Activated T-helper 17 cell treated with anti-CD3 and anti-CD28 coated beads, Interleukin-2, amount 50 U/mL, for 72 hours (primary cell): ENCODE measurements around the gene FOXD1. TPM values are rescaled to one million over a fixed set of nuclear protein-coding genes. Genes with fewer than 3 reads are reported as not detected.
A peak's percentile ranks its signal among the peaks of the same experiment; 100 is the strongest.
"Not testable (repeated sequence)": the region's sequence is repeated elsewhere in the genome, so short reads cannot be mapped to it uniquely, and the experiment has no call there.

Source experiments
- ATAC-seq: fragments of 150-1000 bp; cut with Tn5 transposase; replicated peaks from 2 replicates; pipeline ENCODE4 v1.10.0; 2021; ENCODE audit warnings: mild to moderate bottlenecking, moderate library complexity
- H3K27ac Mint-ChIP-seq: one replicate; pipeline ENCODE4 v1.8.0; 2022; ENCODE audit warnings: mixed read lengths
- H3K27me3 Mint-ChIP-seq: one replicate; pipeline ENCODE4 v1.8.0; 2022; ENCODE audit warnings: mixed read lengths
- H3K36me3 Mint-ChIP-seq: one replicate; pipeline ENCODE4 v1.8.0; 2022; ENCODE audit warnings: low read depth, mild to moderate bottlenecking, mixed read lengths
- H3K4me1 Mint-ChIP-seq: one replicate; pipeline ENCODE4 v1.8.0; 2022; ENCODE audit warnings: mixed read lengths
- H3K4me3 Mint-ChIP-seq: one replicate; pipeline ENCODE4 v1.8.0; 2022; ENCODE audit warnings: mild to moderate bottlenecking, mixed read lengths
- H3K9me3 Mint-ChIP-seq: one replicate; pipeline ENCODE4 v1.8.0; 2022; ENCODE audit warnings: mixed read lengths
- total RNA-seq, 2 donors: library from RNA; stranded (reverse); gene quantifications; one replicate each; pipeline ENCODE4 v1.2.3, GENCODE V29; 2022

FOXD1 gene
- under 1 TPM in 1 of 2 donors, not detected in 1; 0.45 TPM for total RNA-seq

DNA sequence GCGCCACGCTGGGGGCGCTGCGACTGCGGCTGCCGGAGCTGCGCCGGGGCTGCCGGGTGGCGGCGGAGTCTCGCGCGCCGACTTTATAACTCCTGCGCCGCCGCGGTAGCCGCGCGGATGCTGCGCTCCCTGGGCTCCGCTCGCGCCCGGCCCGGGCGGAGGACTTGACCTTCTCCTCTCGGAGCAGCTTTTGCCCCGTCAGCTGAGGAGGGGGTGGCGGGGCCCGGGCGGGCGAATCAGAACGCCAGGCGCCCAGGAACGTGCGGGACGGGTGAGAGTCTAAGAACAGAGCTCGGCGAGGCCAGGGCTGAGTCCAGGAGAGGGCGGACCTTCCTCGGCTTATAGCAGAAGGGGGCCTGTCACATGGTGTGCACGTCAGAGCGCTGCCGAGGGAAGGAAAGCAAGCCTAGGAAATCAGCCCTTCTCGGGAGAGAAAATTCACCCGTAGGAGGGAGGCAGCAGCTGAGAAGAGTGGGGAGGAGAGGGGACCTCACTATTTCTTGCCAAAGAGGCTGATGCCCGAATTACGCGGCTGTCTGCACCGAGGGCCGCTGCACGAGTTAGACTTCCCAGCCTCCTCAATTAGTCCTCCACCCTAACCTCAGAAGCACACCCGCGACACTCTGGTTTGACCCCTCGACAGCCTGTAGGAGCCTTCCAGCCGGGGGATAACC is at the start of gene FOXD1:
FOXD1 (minus strand) TSS at position 315 of the 674 bp plus-strand sequence. CDS start 415 bp downstream, outside the sequence.
- ATAC-seq, result peak; percentile 83
- H3K27me3 Mint-ChIP-seq, result peaks cover 59% of the 10 kb centered on the region
- no peaks in the 10 kb centered on the region for H3K9me3 Mint-ChIP-seq
- H3K4me1 Mint-ChIP-seq, result no peaks in the 10 kb centered on the region
- H3K4me3 Mint-ChIP-seq, result peak within 1 kb of the TSS; percentile 66
- H3K36me3 Mint-ChIP-seq, result peaks cover 10% of the 10 kb centered on the region
- H3K27ac Mint-ChIP-seq, result peak within 1 kb of the TSS; percentile 46

DNA sequence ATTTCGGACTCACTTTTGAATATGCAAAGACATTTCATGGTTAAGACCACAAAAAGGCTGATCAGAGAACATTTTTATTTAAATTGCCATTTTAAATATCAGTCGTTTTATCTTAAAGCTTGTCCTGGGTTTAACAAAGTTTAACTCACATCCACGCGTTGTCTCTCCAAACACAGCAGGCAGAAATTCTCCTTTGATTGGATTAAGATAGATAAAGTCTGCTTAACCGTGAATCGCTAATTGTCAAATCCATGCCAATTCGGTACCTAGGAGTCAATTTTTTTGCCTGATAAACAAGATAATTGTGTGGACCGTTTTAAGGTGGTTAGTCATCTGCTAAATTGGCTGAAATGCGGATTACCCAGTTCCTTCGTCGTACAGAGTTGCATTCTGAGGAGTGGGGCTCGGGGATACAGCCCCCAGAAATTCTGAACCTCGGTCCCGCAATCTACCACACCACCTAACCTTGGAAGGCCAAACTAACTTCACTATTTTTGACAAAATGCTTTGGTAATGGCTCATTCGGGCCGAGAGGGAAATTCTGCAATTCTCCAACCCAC is 49.0 kb upstream of the FOXD1 start:
- Mint-ChIP-seq H3K27ac (peak overlapping the region; percentile 99), H3K4me3 (peak overlapping the region; percentile 98), H3K27me3 (peaks cover 15% of the 10 kb centered on the region), H3K4me1 (peaks cover 19% of the 10 kb centered on the region), H3K9me3 (no peaks in the 10 kb centered on the region), H3K36me3 (peaks cover 47% of the 10 kb centered on the region)
- no peak for ATAC-seq

DNA sequence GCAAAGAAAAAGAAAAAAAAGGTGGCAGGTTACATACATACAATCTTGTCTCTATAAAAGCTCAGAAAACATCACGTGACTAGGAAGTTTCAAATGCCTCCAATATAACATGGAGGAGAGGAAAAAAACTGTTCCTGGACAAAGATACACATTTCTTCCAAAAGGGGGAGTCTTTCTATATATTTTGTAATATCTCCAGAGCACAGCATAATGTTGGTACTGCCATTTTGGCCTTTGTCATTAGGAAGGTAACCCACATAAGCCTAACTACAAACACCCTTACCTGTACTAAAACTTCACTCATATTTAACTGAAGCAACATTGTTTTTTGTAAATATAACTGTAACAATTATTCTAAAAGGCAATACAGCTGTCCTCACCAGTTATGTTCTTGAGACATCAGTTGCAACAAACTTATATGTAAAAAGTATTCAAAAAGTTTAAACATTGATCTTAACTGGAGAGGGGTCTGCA is 48.4 kb upstream of the FOXD1 start:
- Mint-ChIP-seq H3K4me1 (peaks cover 19% of the 10 kb centered on the region), H3K36me3 (peaks cover 41% of the 10 kb centered on the region), H3K27ac (no peak overlapping the region), H3K9me3 (no peaks in the 10 kb centered on the region), H3K27me3 (peaks cover 18% of the 10 kb centered on the region), H3K4me3 (peak overlapping the region; percentile 98)
- ATAC-seq, result no peak

DNA sequence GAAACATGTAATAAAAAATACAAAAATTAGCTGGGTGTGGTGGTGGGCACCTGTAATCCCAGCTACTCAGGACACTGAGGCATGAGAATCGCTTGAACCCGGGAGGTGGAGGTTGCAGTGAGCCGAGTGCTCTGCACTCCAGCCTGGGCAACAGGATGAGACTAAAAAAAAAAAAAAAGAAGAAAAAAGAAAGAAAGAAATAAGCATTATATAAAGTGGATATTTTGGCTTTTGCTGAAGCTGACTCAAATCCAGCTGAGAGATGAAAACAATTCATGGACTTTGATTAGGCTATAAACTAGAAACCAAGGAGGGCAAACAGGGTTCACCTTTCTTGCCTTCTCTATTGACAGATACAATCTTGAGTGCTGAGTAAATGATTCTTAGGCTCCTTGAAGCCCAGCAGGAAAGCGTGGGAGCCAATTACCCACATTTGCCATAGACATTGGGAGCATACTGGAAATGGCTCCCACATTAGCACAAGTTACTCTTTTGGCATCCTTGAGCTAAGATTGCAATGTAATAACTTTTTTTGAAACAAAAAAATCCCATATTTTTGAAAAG is 47.3 kb upstream of the FOXD1 start:
- ATAC-seq, result no peak
- no peak overlapping the region for H3K27ac Mint-ChIP-seq
- peaks cover 29% of the 10 kb centered on the region for H3K36me3 Mint-ChIP-seq
- no peaks in the 10 kb centered on the region for H3K9me3 Mint-ChIP-seq
- peaks cover 23% of the 10 kb centered on the region for H3K27me3 Mint-ChIP-seq
- H3K4me1 Mint-ChIP-seq, result peaks cover 11% of the 10 kb centered on the region
- H3K4me3 Mint-ChIP-seq, result no peak overlapping the region

DNA sequence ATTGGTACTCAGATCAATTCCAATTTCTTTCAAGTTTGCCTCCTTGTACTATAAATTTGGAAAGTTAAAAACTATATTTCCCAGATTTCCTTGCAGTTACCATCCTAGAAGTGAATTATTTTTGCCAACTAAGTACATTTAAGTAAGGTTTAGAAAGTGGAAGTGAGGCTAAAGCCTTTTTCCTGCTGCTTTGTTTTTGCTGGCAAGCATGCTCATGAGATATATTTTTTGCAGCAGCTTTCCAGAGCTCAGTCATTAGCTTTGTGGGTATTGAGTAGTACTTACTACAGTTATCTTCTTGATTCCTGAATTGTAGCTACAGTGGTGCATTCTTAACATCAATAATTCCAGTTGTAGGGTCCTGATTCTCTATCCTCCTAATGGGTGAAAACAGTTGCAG is 46.1 kb upstream of the FOXD1 start:
- ATAC-seq, result no peak
- Mint-ChIP-seq H3K4me3 (no peak overlapping the region), H3K36me3 (peaks cover 18% of the 10 kb centered on the region), H3K9me3 (no peaks in the 10 kb centered on the region), H3K4me1 (peaks cover 3% of the 10 kb centered on the region), H3K27ac (no peak overlapping the region), H3K27me3 (peaks cover 23% of the 10 kb centered on the region)

DNA sequence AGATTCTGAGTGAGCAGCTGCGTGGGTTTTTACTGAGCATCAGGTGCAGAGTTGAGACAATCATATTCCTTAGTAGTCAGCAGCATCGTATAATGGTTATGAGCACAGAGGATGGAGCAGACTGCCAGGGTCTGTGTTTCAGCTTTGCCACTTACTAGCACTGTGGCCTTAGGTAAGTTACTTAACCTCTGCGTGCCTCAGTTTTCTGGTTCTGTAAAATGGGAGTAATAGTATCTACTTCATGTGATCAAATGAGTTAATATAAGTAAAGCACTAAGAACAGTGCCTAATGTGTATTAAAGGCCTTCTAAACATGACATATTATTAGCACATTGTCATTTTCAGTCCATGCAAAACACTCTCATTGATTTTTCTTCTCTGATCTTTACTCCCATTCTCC is 44.8 kb upstream of the FOXD1 start:
- Mint-ChIP-seq H3K27me3 (peaks cover 23% of the 10 kb centered on the region), H3K4me1 (no peaks in the 10 kb centered on the region), H3K36me3 (peaks cover 7% of the 10 kb centered on the region), H3K27ac (no peak overlapping the region), H3K4me3 (no peak overlapping the region), H3K9me3 (no peaks in the 10 kb centered on the region)
- ATAC-seq, result no peak

DNA sequence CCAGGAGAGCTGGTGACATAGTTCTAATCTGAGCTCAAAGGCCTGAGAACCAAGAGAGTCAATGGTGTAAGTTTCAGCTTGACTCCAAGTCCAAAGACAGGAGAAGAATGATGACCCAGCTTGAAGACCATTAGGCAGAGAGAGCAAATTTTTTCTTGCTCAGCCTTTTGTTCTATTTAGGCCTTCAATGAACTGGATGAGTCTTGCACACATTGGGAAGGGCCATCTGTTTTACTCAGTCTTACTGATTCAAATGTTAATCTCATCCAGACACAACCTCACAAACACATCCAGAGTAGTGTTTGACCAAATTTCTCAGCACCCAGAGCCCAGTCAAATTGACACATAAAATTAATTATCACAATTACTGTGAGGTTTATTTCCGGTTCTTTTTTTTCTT is 42.6 kb upstream of the FOXD1 start:
- Mint-ChIP-seq H3K9me3 (no peaks in the 10 kb centered on the region), H3K4me3 (no peak overlapping the region), H3K4me1 (no peaks in the 10 kb centered on the region), H3K36me3 (no peaks in the 10 kb centered on the region), H3K27ac (no peak overlapping the region), H3K27me3 (peaks cover 29% of the 10 kb centered on the region)
- ATAC-seq, result no peak

DNA sequence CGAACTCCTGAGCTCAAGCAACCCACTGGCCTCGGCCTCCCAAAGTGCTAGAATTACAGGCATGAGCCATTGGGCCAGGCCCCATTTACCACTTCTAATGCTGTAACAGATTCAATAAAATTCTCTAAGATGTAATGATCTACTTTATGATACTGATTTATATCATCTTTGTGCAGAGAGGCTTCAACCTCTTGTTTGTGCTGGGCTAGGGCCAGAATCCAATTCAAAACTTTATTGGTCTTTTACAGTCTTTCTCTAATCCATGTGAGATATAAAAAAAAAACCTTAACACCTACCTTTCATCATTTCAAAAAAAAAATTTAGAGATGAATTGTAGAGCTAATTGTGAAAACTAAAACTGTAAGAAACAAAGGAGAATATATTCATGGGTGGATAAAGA is 41.5 kb upstream of the FOXD1 start:
- Mint-ChIP-seq H3K27ac (no peak overlapping the region), H3K9me3 (no peaks in the 10 kb centered on the region), H3K27me3 (peaks cover 35% of the 10 kb centered on the region), H3K4me3 (no peak overlapping the region), H3K36me3 (no peaks in the 10 kb centered on the region), H3K4me1 (no peaks in the 10 kb centered on the region)
- ATAC-seq, result no peak

DNA sequence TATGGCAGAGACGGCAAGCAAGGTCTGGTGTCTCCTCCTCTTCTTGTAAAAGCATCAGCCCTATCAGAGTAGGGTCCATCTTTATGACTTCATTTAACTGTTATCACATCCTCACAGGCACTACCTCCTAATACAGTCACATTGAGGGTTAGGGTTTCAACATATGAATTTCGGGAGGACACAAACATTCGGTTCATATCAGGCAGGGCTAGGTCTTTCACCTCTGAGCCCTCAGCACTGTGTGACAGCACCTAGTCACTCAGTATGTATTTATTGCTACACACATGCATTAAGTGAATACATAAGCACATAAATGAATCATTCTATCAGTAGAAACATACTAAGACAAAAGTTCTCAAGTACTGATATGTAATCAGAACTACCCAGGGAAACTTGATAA is 40.2 kb upstream of the FOXD1 start:
- Mint-ChIP-seq H3K27ac (no peak overlapping the region), H3K4me3 (no peak overlapping the region)

DNA sequence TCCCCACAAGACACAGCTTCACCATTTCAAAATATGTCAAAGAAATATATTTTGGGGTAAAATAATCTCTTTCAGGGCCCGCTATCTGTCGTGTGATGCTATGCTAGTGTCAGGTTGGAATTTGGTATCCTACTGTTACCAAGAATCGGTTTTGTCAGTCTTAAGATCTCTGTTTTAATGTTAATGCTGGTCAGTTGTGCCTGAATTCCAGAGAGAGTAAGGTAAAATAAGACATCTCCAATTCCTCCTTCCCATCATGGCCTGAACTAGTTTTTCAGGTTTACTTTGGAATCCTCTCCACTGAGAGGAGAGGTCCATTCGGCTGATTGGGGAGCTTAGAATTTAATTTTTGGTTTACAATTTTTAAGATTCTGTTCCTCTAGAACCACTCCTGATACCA is 39.2 kb upstream of the FOXD1 start:
- H3K9me3 Mint-ChIP-seq, result no peaks in the 10 kb centered on the region
- no peak overlapping the region for H3K27ac Mint-ChIP-seq
- no peak for ATAC-seq
- peaks cover 26% of the 10 kb centered on the region for H3K27me3 Mint-ChIP-seq
- H3K4me3 Mint-ChIP-seq, result no peak overlapping the region
- no peaks in the 10 kb centered on the region for H3K36me3 Mint-ChIP-seq
- no peaks in the 10 kb centered on the region for H3K4me1 Mint-ChIP-seq

More for the DNA sequence above, 40.2 kb upstream of the FOXD1 start:
- H3K9me3 Mint-ChIP-seq, result no peaks in the 10 kb centered on the region
- no peaks in the 10 kb centered on the region for H3K36me3 Mint-ChIP-seq
- ATAC-seq, result no peak
- H3K27me3 Mint-ChIP-seq, result peaks cover 34% of the 10 kb centered on the region
- H3K4me1 Mint-ChIP-seq, result no peaks in the 10 kb centered on the region

DNA sequence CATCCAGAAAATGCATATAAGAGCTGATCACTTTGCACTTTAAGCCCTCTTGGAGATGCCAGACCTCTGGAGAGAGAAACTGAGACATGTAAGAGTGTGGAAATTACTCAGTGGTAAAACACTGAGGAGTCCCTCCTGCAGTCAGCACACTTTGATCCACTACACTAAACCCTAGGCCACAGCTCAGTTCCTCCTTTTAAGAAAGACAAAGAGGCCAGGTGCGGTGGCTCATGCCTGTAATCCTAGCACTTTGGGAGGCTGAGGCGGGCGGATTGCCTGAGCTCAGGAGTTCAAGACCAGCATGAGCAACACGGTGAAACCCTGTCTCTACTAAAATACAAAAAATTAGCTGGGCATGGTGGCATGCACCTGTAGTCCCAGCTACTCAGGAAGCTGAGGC is 38.7 kb upstream of the FOXD1 start:
- not testable (repeated sequence) for H3K9me3 Mint-ChIP-seq, H3K27ac Mint-ChIP-seq, H3K4me3 Mint-ChIP-seq, H3K36me3 Mint-ChIP-seq, ATAC-seq, H3K4me1 Mint-ChIP-seq
- H3K27me3 Mint-ChIP-seq, result peaks cover 23% of the 10 kb centered on the region

DNA sequence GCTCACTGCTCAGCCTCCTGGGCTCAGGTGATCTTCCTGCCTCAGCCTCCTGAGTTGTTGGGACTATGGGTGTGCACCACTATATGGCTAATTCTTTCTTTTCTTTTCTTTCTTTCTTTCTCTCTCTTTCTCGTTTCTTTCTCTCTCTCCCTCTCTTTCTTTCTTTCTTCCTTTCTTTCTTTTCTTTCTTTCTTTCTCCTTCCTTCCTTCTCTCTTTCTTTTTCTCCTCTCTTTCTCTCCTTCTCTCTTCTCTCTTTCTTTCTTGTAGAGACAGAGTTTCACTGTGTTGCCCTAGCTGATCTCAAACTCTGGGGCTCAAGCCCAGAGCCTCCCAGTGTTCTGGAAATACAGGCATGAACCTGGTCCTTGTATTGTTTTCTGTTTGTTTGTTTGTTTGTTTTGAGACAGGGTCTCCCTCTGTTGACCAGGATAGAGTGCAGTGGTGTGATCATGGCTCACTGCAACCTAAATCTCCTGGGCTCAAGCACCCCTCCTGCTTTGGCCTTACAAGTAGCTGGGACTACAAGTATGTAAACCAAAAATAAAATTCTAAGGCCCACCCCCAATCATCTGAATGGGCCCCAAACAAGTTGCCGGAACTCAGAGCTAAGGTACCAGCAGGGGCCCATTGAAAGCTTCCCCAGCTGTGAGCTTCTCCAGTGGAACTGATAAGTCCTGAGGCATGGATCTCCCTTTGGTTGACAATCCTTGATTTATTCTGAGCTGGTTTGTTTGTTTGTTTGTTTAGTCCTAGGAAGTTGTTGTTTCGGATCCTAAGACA is 37.7 kb upstream of the FOXD1 start:
- no peaks in the 10 kb centered on the region for H3K4me1 Mint-ChIP-seq

DNA sequence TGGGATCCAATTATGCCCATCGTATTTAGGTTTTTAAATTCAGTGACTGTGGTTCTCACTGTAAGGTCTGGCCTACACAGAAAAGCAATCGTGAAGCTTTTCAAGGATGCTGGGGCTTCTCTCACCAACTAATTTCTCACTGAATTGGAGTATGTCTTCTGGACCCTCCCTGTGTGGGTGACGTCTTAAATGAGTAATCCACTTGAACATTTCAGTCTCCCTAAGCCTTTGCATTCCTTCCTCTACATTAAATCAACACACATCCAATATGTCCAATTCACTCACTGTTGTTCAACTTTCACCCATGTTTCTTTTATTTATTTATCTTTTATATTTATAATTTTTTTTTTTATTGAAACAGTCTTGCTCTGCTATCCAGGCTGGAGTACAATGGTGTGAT is 37.1 kb upstream of the FOXD1 start:
- no peaks in the 10 kb centered on the region for H3K9me3 Mint-ChIP-seq

More for the DNA sequence above, 37.7 kb upstream of the FOXD1 start:
- no peak for ATAC-seq
- no peaks in the 10 kb centered on the region for H3K36me3 Mint-ChIP-seq
- H3K27ac Mint-ChIP-seq, result no peak overlapping the region
- peaks cover 21% of the 10 kb centered on the region for H3K27me3 Mint-ChIP-seq
- H3K4me3 Mint-ChIP-seq, result no peak overlapping the region
- no peaks in the 10 kb centered on the region for H3K9me3 Mint-ChIP-seq

DNA sequence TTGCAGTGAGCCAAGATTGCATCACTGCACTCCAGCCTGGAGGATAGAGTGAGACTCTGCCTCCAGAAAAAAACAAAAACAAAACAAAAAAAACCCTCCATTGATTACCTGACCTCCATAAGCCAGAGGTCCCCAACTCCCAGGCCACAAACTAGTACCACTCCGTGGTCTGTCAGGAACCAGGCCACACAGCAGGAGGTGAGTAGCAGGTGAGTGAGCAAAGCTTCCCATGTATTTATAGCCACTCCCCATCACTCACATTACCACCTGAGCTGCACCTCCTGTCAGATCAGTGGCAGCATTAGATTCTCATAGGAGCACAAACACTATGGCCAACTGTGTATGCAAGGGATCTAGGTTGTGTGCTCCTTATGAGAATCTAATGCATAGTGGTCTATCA is 35.9 kb upstream of the FOXD1 start:
- H3K4me3 Mint-ChIP-seq, result no peak overlapping the region
- no peaks in the 10 kb centered on the region for H3K36me3 Mint-ChIP-seq
- no peaks in the 10 kb centered on the region for H3K9me3 Mint-ChIP-seq
- no peaks in the 10 kb centered on the region for H3K4me1 Mint-ChIP-seq
- no peak for ATAC-seq
- H3K27ac Mint-ChIP-seq, result no peak overlapping the region
- H3K27me3 Mint-ChIP-seq, result peaks cover 23% of the 10 kb centered on the region

More for the DNA sequence above, 37.1 kb upstream of the FOXD1 start:
- Mint-ChIP-seq H3K27ac (no peak overlapping the region), H3K4me3 (no peak overlapping the region), H3K27me3 (peaks cover 20% of the 10 kb centered on the region), H3K36me3 (no peaks in the 10 kb centered on the region), H3K4me1 (no peaks in the 10 kb centered on the region)
- ATAC-seq, result no peak
